Skeletal muscle cell (primary cell): ENCODE data around the gene MMP12.

ENCODE experiments used
- DNase-seq: peaks from one replicate; pipeline ENCODE4 v3.0.0-alpha.2; 2010; ENCODE audit warnings: low read depth
- H3K4me3 ChIP-seq: 2 replicates; pipeline ENCODE4 v1.5.1; 2011; ENCODE audit warnings: low read depth, mild to moderate bottlenecking, control low read depth, low read length, moderate library complexity

MMP12 gene

GRCh38 chr11:102853055-102853454, 21.7 kb downstream of the MMP12 start:
- no peak for DNase-seq
- H3K4me3 ChIP-seq, result no peak overlapping the region

- DNase-seq, result peak; percentile 73
- no peak overlapping the region for H3K4me3 ChIP-seq
Observed at GRCh38 chr11:102850973-102851745, 23.6 kb downstream of the MMP12 start.

GRCh38 chr11:102849311-102849710, 25.5 kb downstream of the MMP12 start:
- peak; percentile 46 for DNase-seq
- H3K4me3 ChIP-seq, result no peak overlapping the region

GRCh38 chr11:102846292-102846691, 28.5 kb downstream of the MMP12 start:
- no peak for DNase-seq
- no peak overlapping the region for H3K4me3 ChIP-seq

- H3K4me3 ChIP-seq, result no peak within 1 kb of the TSS
Observed at GRCh38 chr11:102843489-102843888, 31.3 kb downstream of the MMP12 start, which contains the start of gene MMP3. MMP3 (minus strand) TSS chr11:102843609; CDS start chr11:102843546, 63 bp downstream.

GRCh38 chr11:102842930-102843329, 31.9 kb downstream of the MMP12 start:
- DNase-seq, result no peak
- no peak overlapping the region for H3K4me3 ChIP-seq

More at GRCh38 chr11:102843489-102843888, 31.3 kb downstream of the MMP12 start, which contains the start of gene MMP3:
- DNase-seq, result no peak

- no peak for DNase-seq
- H3K4me3 ChIP-seq, result no peak overlapping the region
Observed at GRCh38 chr11:102840018-102840417, 34.8 kb downstream of the MMP12 start.

- no peak overlapping the region for H3K4me3 ChIP-seq
- DNase-seq, result no peak
Observed at GRCh38 chr11:102837646-102838045, 37.1 kb downstream of the MMP12 start.

GRCh38 chr11:102837156-102837555, 37.6 kb downstream of the MMP12 start:
- DNase-seq, result no peak
- no peak overlapping the region for H3K4me3 ChIP-seq

- peak; percentile 52 for DNase-seq
Observed at GRCh38 chr11:102836290-102836875, 38.4 kb downstream of the MMP12 start.

GRCh38 chr11:102833731-102834130, 41.1 kb downstream of the MMP12 start:
- H3K4me3 ChIP-seq, result no peak overlapping the region
- DNase-seq, result no peak

More at GRCh38 chr11:102836290-102836875, 38.4 kb downstream of the MMP12 start:
- no peak overlapping the region for H3K4me3 ChIP-seq

- H3K4me3 ChIP-seq, result no peak overlapping the region
- no peak for DNase-seq
Observed at GRCh38 chr11:102832612-102833011, 42.2 kb downstream of the MMP12 start.

GRCh38 chr11:102831489-102832440, 43.0 kb downstream of the MMP12 start:
- DNase-seq, result no peak

GRCh38 chr11:102831128-102831488, 43.7 kb downstream of the MMP12 start:
- no peak for DNase-seq
- no peak overlapping the region for H3K4me3 ChIP-seq

More at GRCh38 chr11:102831489-102832440, 43.0 kb downstream of the MMP12 start:
- peak overlapping the region; percentile 38 for H3K4me3 ChIP-seq

- DNase-seq, result no peak
- H3K4me3 ChIP-seq, result no peak overlapping the region
Observed at GRCh38 chr11:102830001-102830727, 44.6 kb downstream of the MMP12 start.

- DNase-seq, result no peak
- H3K4me3 ChIP-seq, result no peak overlapping the region
Observed at GRCh38 chr11:102829316-102830000, 45.3 kb downstream of the MMP12 start.

- H3K4me3 ChIP-seq, result no peak overlapping the region
- no peak for DNase-seq
Observed at GRCh38 chr11:102824556-102824955, 50.2 kb downstream of the MMP12 start.

- H3K4me3 ChIP-seq, result no peak overlapping the region
- DNase-seq, result no peak
Observed at GRCh38 chr11:102819491-102819890, 55.3 kb downstream of the MMP12 start.

GRCh38 chr11:102813484-102813883, 61.3 kb downstream of the MMP12 start:
- no peak overlapping the region for H3K4me3 ChIP-seq
- DNase-seq, result no peak
